Epithelial cell of esophagus (primary cell): Measurements from ENCODE around the gene AP4S1.

ENCODE experiments used
- DNase-seq: peaks from one replicate; pipeline ENCODE4 v3.0.0; 2010; ENCODE audit warnings: low read depth
- H3K4me3 ChIP-seq: 2 replicates; pipeline ENCODE4 v1.5.1; 2011; ENCODE audit warnings: mild to moderate bottlenecking, low read length, control low read depth
- CTCF ChIP-seq: IDR thresholded peaks from 2 replicates; pipeline ENCODE4 v1.5.1; 2011; ENCODE audit warnings: low read depth, mild to moderate bottlenecking, low read length, control low read depth, inconsistent platforms; ENCODE audit not compliant: insufficient read depth; ENCODE audit errors: missing control alignments

Gene AP4S1

DNA sequence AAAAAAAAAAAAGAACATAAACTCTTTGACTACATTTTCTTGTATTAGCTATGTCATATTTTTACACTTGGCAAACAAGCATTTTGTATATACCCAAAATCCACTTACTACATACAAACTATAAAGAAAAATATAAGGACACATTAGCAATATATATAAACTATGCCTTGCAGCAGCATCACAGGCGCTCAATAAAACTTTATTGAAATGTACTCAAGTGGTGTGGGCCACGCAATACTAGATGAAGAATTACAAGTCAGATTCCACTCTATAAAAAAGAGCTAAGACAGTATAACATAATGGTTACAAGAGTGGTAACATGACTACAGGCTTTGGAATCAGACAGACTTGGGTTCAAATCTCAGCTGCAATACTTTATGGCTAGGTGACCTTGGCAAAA, 3.1 kb upstream of the AP4S1 start:
- TF ChIP-seq CTCF = no peak
- DNase-seq = no peak
- H3K4me3 ChIP-seq = no peak overlapping the region

DNA sequence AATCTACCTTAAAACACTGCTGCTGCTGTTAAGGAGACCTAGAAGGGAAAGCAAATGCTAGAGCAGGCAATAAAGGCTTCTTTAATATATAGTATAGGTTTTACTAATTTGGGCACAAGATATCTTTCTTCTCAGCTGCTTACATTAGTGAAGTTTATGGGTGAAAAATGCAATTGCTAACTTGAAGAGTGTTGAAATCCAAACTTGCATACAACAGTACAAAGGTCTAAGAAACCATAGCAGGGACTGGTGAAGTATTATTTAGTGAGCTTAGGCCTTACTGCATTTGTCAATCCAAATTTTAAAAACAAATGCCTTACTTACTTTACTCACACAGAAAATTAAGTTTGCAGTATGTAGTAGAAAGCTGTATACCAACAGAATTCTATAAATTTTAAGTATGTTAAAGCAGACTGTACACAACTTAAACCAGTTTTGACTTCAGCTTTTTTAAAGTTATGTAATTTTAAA, 1.4 kb upstream of the AP4S1 start:
- DNase-seq = no peak
- TF ChIP-seq CTCF = no peak
- H3K4me3 ChIP-seq = peak overlapping the region; percentile 86

GRCh38 chr14:31024577-31025366, 677 bp upstream of the AP4S1 start:
- DNase-seq = peak; percentile 56
- H3K4me3 ChIP-seq = peak overlapping the region; percentile 86
- no peak for TF ChIP-seq CTCF

- no peak for DNase-seq
- peak within 1 kb of the TSS; percentile 86 for H3K4me3 ChIP-seq
- no peak for TF ChIP-seq CTCF
Measured at GRCh38 chr14:31026077-31026449, 614 bp downstream of the AP4S1 start, which contains the start of gene STRN3. TSS of gene STRN3 (minus strand) at chr14:31026379. CDS start at chr14:31026185, 194 bp downstream.

- TF ChIP-seq CTCF = no peak
- H3K4me3 ChIP-seq = peak overlapping the region; percentile 86
- peak; percentile 98 for DNase-seq
Measured at GRCh38 chr14:31026450-31027235, 1.2 kb downstream of the AP4S1 start.

DNA sequence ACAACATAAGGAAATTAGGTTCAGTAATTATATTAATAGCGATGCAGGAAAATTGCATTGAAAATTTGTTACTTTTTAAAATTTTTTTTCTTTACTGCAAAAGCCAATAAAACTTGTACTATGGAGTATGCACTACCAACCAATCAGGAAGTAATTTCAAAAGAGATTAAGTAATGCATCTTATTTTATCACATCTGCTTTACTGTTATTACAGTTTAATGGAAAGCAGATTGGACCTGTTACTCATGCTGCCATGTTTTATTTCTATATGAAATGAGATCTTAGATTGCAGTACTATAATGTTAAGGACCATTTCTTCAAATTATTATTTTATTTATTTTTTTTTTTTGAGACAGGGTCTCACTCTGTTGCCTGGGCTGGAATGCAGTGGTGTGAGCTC, 2.4 kb downstream of the AP4S1 start:
- H3K4me3 ChIP-seq = no peak overlapping the region
- no peak for DNase-seq
- TF ChIP-seq CTCF = no peak
